GM12864 (cell line): Measurements from ENCODE around the gene MBOAT7.
A peak's percentile ranks its signal among the peaks of the same experiment; 100 is the strongest.
"Not testable (repeated sequence)": the region's sequence is repeated elsewhere in the genome, so short reads cannot be mapped to it uniquely, and the experiment has no call there.

ENCODE experiments used
- DNase-seq: peaks from one replicate; pipeline ENCODE4 v3.0.0-alpha.2; 2011; ENCODE audit warnings: low read depth
- H3K4me3 ChIP-seq: 2 replicates; pipeline ENCODE4 v1.5.1; 2011; ENCODE audit warnings: mild to moderate bottlenecking, low read depth, low read length, control low read depth
- TF ChIP-seq, protein P1 (sequence below): IDR thresholded peaks from 2 replicates; pipeline ENCODE4 v1.5.1; 2011; ENCODE audit warnings: low read depth, mild to moderate bottlenecking, moderate library complexity, low read length, control low read depth, inconsistent platforms; ENCODE audit errors: missing control alignments

The MBOAT7 gene

DNA sequence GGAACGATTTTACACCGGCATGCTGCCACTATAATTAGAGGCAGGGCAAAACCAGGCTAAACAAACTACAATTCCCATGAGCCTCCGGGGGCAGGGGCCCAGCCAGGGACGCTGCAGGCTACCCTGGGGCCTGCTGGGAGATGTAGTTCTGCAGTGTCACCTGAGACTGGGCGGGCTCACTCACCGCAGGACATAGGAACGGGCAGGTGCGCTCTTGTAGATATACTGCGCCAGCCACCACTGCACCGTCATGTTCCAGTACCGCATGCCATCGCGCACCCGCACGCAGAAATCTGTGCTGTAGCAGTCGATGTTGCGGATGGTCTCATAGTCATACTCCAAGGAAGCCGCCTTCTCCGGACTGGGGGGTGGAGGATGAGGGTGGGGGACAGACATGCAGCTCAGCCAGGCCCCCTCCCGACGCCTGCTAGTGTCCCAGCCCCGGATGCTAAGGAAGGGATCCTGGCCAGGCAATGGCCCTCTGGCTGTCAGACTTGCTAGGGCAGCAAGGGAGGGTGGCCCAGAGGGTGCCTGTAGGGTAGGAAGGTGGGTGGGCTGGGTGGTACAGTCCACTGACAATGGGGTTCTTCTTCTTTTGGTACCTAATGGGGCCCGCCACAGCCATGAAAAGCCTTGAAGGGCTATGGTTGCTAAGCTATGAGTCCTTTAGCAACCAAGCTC, 10.7 kb downstream of the MBOAT7 start:
- no peak overlapping the region for H3K4me3 ChIP-seq
- no peak for DNase-seq
- TF ChIP-seq, protein P1, sequence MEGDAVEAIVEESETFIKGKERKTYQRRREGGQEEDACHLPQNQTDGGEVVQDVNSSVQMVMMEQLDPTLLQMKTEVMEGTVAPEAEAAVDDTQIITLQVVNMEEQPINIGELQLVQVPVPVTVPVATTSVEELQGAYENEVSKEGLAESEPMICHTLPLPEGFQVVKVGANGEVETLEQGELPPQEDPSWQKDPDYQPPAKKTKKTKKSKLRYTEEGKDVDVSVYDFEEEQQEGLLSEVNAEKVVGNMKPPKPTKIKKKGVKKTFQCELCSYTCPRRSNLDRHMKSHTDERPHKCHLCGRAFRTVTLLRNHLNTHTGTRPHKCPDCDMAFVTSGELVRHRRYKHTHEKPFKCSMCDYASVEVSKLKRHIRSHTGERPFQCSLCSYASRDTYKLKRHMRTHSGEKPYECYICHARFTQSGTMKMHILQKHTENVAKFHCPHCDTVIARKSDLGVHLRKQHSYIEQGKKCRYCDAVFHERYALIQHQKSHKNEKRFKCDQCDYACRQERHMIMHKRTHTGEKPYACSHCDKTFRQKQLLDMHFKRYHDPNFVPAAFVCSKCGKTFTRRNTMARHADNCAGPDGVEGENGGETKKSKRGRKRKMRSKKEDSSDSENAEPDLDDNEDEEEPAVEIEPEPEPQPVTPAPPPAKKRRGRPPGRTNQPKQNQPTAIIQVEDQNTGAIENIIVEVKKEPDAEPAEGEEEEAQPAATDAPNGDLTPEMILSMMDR: no peak

DNA sequence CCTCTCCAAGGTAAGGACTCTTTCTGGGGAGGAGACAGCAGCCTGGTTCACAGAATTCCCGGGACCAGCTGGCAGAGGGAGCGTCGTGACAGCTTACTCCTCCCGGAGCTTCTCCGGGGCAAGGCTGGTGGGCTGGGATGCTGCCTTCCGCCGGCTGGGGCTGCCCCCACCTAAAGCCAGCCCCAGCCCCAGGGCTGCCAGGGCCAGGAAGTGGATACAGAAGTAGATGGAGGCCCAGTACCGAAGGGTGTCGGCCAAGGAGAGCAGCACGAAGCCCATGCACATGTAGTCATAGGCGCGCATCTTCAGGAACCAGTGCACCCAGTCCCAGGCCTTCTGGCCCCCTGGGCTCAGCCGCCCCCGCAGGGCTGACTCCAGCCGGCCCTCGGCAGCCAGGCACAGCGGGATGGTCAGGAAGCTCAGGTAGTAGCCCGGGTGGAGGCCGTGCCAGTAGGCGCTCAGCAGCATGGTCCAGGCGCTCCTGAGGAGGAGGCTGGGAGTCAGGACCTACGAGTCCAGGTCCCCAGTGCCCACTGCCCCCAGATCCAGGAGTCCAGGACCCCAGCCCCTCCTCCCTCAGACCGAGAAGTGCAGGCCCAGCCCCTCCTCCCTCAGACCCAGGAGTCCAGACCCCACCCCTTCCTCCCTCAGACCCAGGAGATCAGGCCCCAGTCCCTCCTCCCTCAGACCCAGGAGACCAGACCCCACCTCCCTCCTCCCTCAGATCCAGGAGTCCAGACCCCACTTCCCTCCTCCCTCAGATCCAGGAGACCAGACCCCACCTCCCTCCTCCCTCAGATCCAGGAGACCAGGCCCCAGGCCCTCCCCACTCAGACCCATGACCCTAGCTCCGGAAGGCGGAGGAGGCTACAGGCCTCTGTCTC, 15.2 kb downstream of the MBOAT7 start:
- no peak overlapping the region for H3K4me3 ChIP-seq
- TF ChIP-seq, protein P1: no peak
- no peak for DNase-seq

GRCh38 chr19:54173359-54173699, 16.1 kb downstream of the MBOAT7 start:
- TF ChIP-seq, protein P1: no peak
- H3K4me3 ChIP-seq: no peak overlapping the region
- no peak for DNase-seq

- H3K4me3 ChIP-seq: no peak within 1 kb of the TSS
- no peak for DNase-seq
- TF ChIP-seq, protein P1: peak; percentile 14
Measured at GRCh38 chr19:54172471-54173358, 16.7 kb downstream of the MBOAT7 start, which contains the start of gene TMC4. TSS of gene TMC4 (minus strand) at chr19:54173160. CDS start at chr19:54173117, 43 bp downstream.

- not testable (repeated sequence) for DNase-seq, H3K4me3 ChIP-seq
Measured at GRCh38 chr19:54171736-54172431, 17.5 kb downstream of the MBOAT7 start.

DNA sequence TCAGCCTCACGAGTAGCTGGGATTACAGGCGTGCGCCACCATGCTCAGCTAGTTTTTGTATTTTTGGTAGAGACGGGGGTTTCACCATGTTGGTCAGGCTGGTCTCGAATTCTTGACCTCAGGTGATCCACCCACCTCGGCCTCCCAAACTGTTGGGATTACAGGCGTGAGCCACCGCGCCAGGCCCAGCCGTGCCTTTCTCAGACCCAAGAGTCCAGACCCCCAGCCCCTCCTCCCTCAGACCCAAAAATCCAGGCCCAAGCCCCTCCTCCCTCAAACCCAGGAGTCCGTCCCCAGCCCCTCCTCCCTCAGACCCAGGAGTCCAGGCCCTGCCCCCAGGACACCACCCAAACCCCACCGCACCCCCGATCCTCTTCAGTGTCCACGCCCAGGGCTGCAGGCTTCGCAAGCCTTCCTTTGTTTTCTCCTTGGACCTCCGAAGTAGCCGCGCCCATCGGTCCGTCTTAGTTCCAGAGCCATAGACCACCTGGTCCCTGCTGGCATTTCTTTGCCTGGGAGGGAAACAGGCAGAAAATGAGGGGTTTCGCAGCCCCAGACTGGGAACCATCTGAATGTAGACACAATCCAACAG, 20.1 kb downstream of the MBOAT7 start:
- no peak overlapping the region for H3K4me3 ChIP-seq

More for the DNA sequence above, 20.1 kb downstream of the MBOAT7 start:
- no peak for DNase-seq
- TF ChIP-seq, protein P1: no peak
